HepG2 (cell line): Measurements from ENCODE around the gene CLCN2. TPM values are rescaled to one million over a fixed set of nuclear protein-coding genes. Genes with fewer than 3 reads are reported as not detected.
A peak's percentile ranks its signal among the peaks of the same experiment; 100 is the strongest.

Experiments
- ARNTL ChIP-seq: sonication (generic); formaldehyde crosslinking; IDR thresholded peaks from 2 replicates; pipeline ENCODE4 v1.4.0; 2020; ENCODE audit warnings: mild to moderate bottlenecking, missing genetic modification reagents
- CEBPG ChIP-seq: IDR thresholded peaks from 2 replicates; pipeline ENCODE4 v1.6.1; 2016
- EED ChIP-seq: sonication (generic); formaldehyde crosslinking; IDR thresholded peaks from 2 replicates; pipeline ENCODE4 v1.5.0; 2020; ENCODE audit warnings: mild to moderate bottlenecking, missing genetic modification reagents
- FLYWCH1 ChIP-seq: sonication (generic); formaldehyde crosslinking; IDR thresholded peaks from 2 replicates; pipeline ENCODE4 v1.8.1; 2023; ENCODE audit warnings: mild to moderate bottlenecking, missing genetic modification reagents
- JUNB ChIP-seq: sonication (generic); formaldehyde crosslinking; IDR thresholded peaks from 2 replicates; pipeline ENCODE4 v1.8.0; 2022; ENCODE audit warnings: missing genetic modification reagents, mild to moderate bottlenecking, borderline replicate concordance
- MEIS2 ChIP-seq: sonication (generic); formaldehyde crosslinking; IDR thresholded peaks from 2 replicates; pipeline ENCODE4 v1.9.0; 2021; ENCODE audit warnings: mild to moderate bottlenecking, missing genetic modification reagents
- MTERF4 ChIP-seq: sonication (generic); formaldehyde crosslinking; IDR thresholded peaks from 2 replicates; pipeline ENCODE4 v1.8.0; 2023; ENCODE audit warnings: mild to moderate bottlenecking, missing genetic modification reagents
- RBFOX2 ChIP-seq: fragments of 200-400 bp; formaldehyde crosslinking; IDR thresholded peaks from 2 replicates; pipeline ENCODE4 v1.6.1; 2017; ENCODE audit warnings: low read depth, mild to moderate bottlenecking, low read length
- RELA ChIP-seq: sonication (generic); formaldehyde crosslinking; IDR thresholded peaks from 2 replicates; pipeline ENCODE4 v1.4.0; 2020; ENCODE audit warnings: missing genetic modification reagents
- RFXAP ChIP-seq: sonication (generic); formaldehyde crosslinking; IDR thresholded peaks from 2 replicates; pipeline ENCODE4 v1.4.0; 2020; ENCODE audit warnings: missing genetic modification reagents, borderline replicate concordance
- TMF1 ChIP-seq: sonication (generic); formaldehyde crosslinking; IDR thresholded peaks from 2 replicates; pipeline ENCODE4 v1.8.1; 2022; ENCODE audit warnings: low read depth, missing genetic modification reagents
- YEATS4 ChIP-seq: sonication (generic); formaldehyde crosslinking; IDR thresholded peaks from 2 replicates; pipeline ENCODE4 v1.4.0; 2020; ENCODE audit warnings: missing genetic modification reagents, borderline replicate concordance
- ZFP62 ChIP-seq: sonication (generic); formaldehyde crosslinking; IDR thresholded peaks from 2 replicates; pipeline ENCODE4 v1.4.0; 2020; ENCODE audit warnings: missing genetic modification reagents
- ZFX ChIP-seq: sonication (generic); formaldehyde crosslinking; IDR thresholded peaks from 2 replicates; pipeline ENCODE4 v1.4.0; 2020; ENCODE audit warnings: mild to moderate bottlenecking, low read depth, missing genetic modification reagents, moderate library complexity
- ZNF549 ChIP-seq: sonication (generic); formaldehyde crosslinking; IDR thresholded peaks from 2 replicates; pipeline ENCODE4 v1.5.0; 2020; ENCODE audit warnings: missing genetic modification reagents
- ZNF562 ChIP-seq: sonication (generic); formaldehyde crosslinking; IDR thresholded peaks from 2 replicates; pipeline ENCODE4 v1.8.0; 2022; ENCODE audit warnings: missing genetic modification reagents, borderline replicate concordance
- ZNF615 ChIP-seq: sonication (generic); formaldehyde crosslinking; IDR thresholded peaks from 2 replicates; pipeline ENCODE4 v1.5.0; 2020; ENCODE audit warnings: mild to moderate bottlenecking, missing genetic modification reagents, borderline replicate concordance
- ZNF768 ChIP-seq: sonication (generic); formaldehyde crosslinking; IDR thresholded peaks from 2 replicates; pipeline ENCODE4 v1.4.0; 2020; ENCODE audit warnings: missing genetic modification reagents
- ZNF777 ChIP-seq: sonication (generic); formaldehyde crosslinking; IDR thresholded peaks from 2 replicates; pipeline ENCODE4 v1.4.0; 2020; ENCODE audit warnings: missing genetic modification reagents
- ZZZ3 ChIP-seq: sonication (generic); formaldehyde crosslinking; IDR thresholded peaks from 2 replicates; pipeline ENCODE4 v1.4.0; 2020; ENCODE audit warnings: missing genetic modification reagents, mild to moderate bottlenecking, borderline replicate concordance
- polyA plus RNA-seq, 8 experiments: library from polyadenylated mRNA; depleted of rRNA in 3 of 8; stranded (reverse) in 7 of 8; unstranded in 1 of 8; fragments of >200 nt; fragmentation: Illumina TruSeq in 4 of 8; extraction: Trizol in 4 of 8; gene quantifications; 2 replicates each; pipeline versions ENCODE4 v1.2.1 to v1.2.3, GENCODE V29; 2011 to 2016; ENCODE audit warnings: low read depth in 4 of 8, missing spikeins in 1 of 8, mixed read lengths in 1 of 8; ENCODE audit not compliant: insufficient read depth in 1 of 8
- total RNA-seq, 5 experiments: library from RNA; depleted of rRNA; stranded (reverse); fragments of >200 nt; fragmentation: Illumina TruSeq; extraction: Trizol; gene quantifications; 2 replicates each; pipeline ENCODE4 v1.2.3, GENCODE V29; 2016; ENCODE audit warnings: low read depth in 1 of 5
- TF ChIP-seq, protein P1 (sequence below): IDR thresholded peaks from 2 replicates; pipeline ENCODE4 v1.6.1; 2016; ENCODE audit warnings: mild to moderate bottlenecking, missing biosample characterization, missing genetic modification reagents
- TF ChIP-seq, protein P2 (sequence below): sonication (generic); formaldehyde crosslinking; IDR thresholded peaks from 2 replicates; pipeline ENCODE4 v1.4.0; 2020; ENCODE audit warnings: mild to moderate bottlenecking, missing genetic modification reagents
- TF ChIP-seq, protein P3 (sequence below): IDR thresholded peaks from 2 replicates; pipeline ENCODE4 v1.6.1; 2016; ENCODE audit warnings: low read depth, missing genetic modification reagents, missing compliant biosample characterization

The CLCN2 gene
- total and polyA plus RNA-seq, 2 of the 13 experiments (the other 11 are each of a cell fraction or from before 2014, with no cell fraction given): 11.4 to 13.5 TPM

DNA sequence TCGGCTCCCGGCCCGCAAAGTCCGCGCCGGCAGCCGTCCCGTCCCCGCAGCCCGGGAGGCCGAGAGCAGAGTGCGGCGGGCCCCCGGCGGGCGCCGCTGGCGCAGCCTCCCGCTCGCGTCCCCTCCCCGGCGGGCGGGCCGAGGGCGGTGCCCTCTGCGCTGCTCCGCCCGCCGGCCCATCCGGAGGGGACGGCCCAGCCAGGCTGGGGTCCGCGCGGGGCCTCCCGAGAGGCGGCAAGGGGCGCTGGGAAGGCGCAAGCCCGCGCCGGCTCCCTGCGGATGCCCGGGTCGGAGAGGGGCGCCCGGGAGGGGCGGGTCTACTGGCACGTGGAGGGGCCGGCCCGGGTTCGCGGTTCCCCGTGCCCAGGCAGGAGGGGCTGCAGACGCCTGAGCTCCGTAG is at the start of gene CLCN2, which contains the start of gene POLR2H (continued):
- no peak for TF ChIP-seq ZFP62 (CRISPR knock-in tag)
- peak; percentile 64 for TF ChIP-seq ARNTL (CRISPR knock-in tag)
- TF ChIP-seq EED (CRISPR knock-in tag): no peak
- TF ChIP-seq MTERF4 (CRISPR knock-in tag): no peak; the same call in 1 of the 2 replicates
- no peak for TF ChIP-seq CEBPG (CRISPR knock-in tag)
- peak; percentile 73; the same call in 1 of the 2 replicates for TF ChIP-seq ZFX (CRISPR knock-in tag)
- TF ChIP-seq ZNF562: no peak
- TF ChIP-seq FLYWCH1 (CRISPR knock-in tag): no peak
- TF ChIP-seq MEIS2 (CRISPR knock-in tag): peak; percentile 74; the same call in 1 of the 2 replicates
- TF ChIP-seq RBFOX2: peak; percentile 88
- TF ChIP-seq ZNF768: no peak
- TF ChIP-seq, protein P1, sequence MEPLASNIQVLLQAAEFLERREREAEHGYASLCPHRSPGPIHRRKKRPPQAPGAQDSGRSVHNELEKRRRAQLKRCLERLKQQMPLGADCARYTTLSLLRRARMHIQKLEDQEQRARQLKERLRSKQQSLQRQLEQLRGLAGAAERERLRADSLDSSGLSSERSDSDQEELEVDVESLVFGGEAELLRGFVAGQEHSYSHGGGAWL (CRISPR knock-in tag): 0 out of 2 replicates have a peak, but pooled peaks have one; percentile 21
- peak; percentile 72; the same call in 1 of the 2 replicates for TF ChIP-seq RFXAP (CRISPR knock-in tag)
- no peak for TF ChIP-seq ZZZ3 (CRISPR knock-in tag)
- peak; percentile 69; the same call in 1 of the 2 replicates for TF ChIP-seq ZNF777
- TF ChIP-seq, protein P2, sequence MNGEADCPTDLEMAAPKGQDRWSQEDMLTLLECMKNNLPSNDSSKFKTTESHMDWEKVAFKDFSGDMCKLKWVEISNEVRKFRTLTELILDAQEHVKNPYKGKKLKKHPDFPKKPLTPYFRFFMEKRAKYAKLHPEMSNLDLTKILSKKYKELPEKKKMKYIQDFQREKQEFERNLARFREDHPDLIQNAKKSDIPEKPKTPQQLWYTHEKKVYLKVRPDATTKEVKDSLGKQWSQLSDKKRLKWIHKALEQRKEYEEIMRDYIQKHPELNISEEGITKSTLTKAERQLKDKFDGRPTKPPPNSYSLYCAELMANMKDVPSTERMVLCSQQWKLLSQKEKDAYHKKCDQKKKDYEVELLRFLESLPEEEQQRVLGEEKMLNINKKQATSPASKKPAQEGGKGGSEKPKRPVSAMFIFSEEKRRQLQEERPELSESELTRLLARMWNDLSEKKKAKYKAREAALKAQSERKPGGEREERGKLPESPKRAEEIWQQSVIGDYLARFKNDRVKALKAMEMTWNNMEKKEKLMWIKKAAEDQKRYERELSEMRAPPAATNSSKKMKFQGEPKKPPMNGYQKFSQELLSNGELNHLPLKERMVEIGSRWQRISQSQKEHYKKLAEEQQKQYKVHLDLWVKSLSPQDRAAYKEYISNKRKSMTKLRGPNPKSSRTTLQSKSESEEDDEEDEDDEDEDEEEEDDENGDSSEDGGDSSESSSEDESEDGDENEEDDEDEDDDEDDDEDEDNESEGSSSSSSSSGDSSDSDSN: peak; percentile 77; the same call in 1 of the 2 replicates
- no peak for TF ChIP-seq ZNF615 (CRISPR knock-in tag)
- peak; percentile 88 for TF ChIP-seq YEATS4 (CRISPR knock-in tag)
- no peak for TF ChIP-seq ZNF549 (CRISPR knock-in tag)
- no peak; the same call in 1 of the 2 replicates for TF ChIP-seq RELA (CRISPR knock-in tag)
- no peak for TF ChIP-seq JUNB (CRISPR knock-in tag)
- TF ChIP-seq, protein P3, sequence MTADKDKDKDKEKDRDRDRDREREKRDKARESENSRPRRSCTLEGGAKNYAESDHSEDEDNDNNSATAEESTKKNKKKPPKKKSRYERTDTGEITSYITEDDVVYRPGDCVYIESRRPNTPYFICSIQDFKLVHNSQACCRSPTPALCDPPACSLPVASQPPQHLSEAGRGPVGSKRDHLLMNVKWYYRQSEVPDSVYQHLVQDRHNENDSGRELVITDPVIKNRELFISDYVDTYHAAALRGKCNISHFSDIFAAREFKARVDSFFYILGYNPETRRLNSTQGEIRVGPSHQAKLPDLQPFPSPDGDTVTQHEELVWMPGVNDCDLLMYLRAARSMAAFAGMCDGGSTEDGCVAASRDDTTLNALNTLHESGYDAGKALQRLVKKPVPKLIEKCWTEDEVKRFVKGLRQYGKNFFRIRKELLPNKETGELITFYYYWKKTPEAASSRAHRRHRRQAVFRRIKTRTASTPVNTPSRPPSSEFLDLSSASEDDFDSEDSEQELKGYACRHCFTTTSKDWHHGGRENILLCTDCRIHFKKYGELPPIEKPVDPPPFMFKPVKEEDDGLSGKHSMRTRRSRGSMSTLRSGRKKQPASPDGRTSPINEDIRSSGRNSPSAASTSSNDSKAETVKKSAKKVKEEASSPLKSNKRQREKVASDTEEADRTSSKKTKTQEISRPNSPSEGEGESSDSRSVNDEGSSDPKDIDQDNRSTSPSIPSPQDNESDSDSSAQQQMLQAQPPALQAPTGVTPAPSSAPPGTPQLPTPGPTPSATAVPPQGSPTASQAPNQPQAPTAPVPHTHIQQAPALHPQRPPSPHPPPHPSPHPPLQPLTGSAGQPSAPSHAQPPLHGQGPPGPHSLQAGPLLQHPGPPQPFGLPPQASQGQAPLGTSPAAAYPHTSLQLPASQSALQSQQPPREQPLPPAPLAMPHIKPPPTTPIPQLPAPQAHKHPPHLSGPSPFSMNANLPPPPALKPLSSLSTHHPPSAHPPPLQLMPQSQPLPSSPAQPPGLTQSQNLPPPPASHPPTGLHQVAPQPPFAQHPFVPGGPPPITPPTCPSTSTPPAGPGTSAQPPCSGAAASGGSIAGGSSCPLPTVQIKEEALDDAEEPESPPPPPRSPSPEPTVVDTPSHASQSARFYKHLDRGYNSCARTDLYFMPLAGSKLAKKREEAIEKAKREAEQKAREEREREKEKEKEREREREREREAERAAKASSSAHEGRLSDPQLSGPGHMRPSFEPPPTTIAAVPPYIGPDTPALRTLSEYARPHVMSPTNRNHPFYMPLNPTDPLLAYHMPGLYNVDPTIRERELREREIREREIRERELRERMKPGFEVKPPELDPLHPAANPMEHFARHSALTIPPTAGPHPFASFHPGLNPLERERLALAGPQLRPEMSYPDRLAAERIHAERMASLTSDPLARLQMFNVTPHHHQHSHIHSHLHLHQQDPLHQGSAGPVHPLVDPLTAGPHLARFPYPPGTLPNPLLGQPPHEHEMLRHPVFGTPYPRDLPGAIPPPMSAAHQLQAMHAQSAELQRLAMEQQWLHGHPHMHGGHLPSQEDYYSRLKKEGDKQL (CRISPR knock-in tag): no peak
- TF ChIP-seq TMF1 (CRISPR knock-in tag): peak; percentile 48
